Epidermal melanocyte (primary cell): Measurements from ENCODE around the gene ANGPTL1.

Experiments
- DNase-seq: peaks from one replicate; pipeline ENCODE4 v3.0.0; 2011; ENCODE audit warnings: low spot score; ENCODE audit not compliant: insufficient read length

ANGPTL1 gene, protein sequence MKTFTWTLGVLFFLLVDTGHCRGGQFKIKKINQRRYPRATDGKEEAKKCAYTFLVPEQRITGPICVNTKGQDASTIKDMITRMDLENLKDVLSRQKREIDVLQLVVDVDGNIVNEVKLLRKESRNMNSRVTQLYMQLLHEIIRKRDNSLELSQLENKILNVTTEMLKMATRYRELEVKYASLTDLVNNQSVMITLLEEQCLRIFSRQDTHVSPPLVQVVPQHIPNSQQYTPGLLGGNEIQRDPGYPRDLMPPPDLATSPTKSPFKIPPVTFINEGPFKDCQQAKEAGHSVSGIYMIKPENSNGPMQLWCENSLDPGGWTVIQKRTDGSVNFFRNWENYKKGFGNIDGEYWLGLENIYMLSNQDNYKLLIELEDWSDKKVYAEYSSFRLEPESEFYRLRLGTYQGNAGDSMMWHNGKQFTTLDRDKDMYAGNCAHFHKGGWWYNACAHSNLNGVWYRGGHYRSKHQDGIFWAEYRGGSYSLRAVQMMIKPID

GRCh38 chr1:178870944-178871343, at the start of gene ANGPTL1:
Gene ANGPTL1, minus strand, starts transcription at chr1:178871077. Its CDS starts 5,301 bp downstream, at chr1:178865776.
- no peak for DNase-seq

DNA sequence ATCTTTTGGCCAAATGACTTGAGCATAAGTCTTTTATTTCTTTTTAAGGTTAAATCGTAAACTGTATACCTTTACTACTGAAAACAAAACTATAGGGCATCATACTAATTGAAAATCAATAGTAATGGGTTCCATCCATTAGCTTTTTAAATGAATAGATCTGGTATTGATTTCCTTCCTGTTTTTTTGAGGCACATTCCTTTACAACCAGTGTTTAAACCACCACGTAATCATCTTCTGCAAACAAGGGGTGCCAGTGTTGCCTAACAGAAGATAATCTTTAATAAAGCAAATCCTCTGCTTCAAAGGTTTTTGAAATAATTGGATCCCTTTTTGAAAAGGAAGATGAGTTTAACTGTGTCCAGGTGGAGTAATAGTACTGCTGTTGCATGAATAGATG, 48.7 kb upstream of the ANGPTL1 start:
- no peak for DNase-seq

- DNase-seq: no peak
Observed at GRCh38 chr1:178918955-178919354, 48.1 kb upstream of the ANGPTL1 start.

GRCh38 chr1:178918308-178918707, 47.4 kb upstream of the ANGPTL1 start:
- no peak for DNase-seq

DNA sequence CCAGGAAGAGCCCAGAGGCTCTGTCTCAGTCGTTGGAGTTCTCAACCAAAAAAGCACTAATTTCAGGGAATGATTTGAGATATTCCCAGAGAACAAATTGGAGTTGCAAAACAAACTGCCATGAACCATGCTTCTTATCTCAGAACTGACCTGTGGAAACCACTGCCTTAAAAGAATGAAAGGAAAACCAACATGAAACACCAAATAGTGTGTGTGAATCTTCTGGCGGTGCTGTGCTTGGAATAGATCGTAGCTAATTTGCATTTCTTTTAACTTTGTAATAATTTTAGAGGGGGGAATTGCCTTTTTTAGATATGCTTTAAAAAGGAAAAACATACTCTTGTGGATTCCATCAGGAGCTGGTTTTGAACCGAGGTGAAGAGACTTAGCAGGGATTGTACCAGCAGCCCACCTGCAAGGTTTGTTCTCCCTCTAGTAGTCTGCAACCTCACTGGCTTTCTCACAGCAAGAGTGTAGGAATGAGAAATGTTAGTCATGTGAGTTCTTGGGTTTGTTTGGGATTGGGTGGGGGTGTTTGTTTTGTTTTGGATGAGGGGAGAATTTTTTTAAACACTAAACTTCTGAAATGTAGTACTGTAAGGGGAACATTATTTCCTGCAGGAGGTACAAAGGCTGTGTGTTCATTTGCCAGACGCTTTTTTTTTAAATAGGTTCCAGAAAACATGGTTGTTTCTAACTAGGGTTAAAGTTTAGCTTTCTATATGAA, 45.7 kb upstream of the ANGPTL1 start:
- DNase-seq: no peak

DNA sequence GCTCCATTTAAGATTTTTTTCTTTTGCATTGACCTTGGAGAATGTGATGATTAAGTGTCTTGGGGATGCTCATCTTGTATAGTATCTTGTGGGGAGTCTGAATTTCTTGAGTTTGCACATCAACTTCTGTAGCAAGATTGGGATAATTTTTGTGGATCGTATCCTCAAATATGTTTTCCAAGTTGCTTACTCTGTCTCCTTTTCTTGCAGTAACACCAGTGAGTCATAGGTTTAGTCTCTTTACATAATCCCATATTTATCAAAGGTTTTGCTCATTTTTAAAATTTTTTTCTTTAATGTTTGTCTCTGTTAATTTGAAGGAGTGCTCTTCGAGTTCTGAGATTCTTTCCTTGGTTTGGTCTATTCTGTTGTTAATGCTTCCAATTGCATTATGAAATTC, 41.7 kb upstream of the ANGPTL1 start:
- DNase-seq: no peak

- DNase-seq: no peak
Observed at GRCh38 chr1:178910023-178910422, 39.1 kb upstream of the ANGPTL1 start.

GRCh38 chr1:178908358-178908757, 37.5 kb upstream of the ANGPTL1 start:
- no peak for DNase-seq

DNA sequence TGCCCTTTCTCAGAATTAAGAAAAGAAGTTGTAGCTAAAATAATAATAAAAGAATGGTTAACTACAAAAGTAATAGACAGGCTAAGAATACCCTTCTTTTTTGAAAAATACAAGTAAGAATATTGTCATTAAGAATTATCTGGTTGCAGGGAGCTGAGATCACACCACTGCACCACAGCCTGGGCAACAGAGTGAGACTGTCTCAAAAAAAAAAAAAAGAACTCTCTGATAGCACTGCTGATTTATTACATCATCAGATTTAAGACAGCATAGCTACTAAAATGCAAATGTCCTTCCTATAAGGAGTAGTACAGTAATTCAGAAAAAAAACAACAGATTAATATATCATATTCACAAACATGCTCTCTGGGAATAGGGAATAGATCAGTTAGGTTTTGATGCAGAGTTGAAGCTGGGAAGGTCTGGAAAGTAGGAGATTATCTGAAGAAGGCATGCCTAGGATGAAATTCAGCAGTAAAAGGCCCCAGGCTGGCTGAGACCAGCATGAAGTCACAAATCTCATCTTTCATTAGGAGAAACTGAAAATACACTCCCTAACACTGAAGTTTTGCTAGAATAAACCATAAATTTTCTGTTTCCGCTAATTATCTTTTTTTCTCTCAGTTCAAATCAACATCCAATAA, 30.7 kb upstream of the ANGPTL1 start:
- no peak for DNase-seq

DNA sequence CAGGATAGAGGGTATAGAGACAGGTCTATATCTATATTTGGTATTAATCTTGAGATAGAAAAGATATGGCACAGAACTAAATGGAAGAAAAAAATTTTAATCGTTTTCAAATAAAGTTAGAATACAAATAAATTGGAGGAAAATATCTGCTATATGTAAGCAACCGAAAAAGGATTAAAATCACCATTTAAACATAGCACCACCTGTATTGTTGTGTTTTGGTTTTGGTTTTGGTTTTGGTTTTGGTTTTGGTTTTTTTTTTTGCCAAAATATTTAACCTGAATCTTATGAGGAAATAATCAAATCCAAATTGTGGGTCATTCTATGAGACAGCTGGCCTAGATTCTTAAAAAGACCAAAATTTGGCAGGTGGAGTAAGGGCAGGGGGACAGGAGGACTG, 28.5 kb upstream of the ANGPTL1 start:
- no peak for DNase-seq

- no peak for DNase-seq
Observed at GRCh38 chr1:178898401-178898800, 27.5 kb upstream of the ANGPTL1 start.

- DNase-seq: no peak
Observed at GRCh38 chr1:178895928-178896327, 25.1 kb upstream of the ANGPTL1 start.

- no peak for DNase-seq
Observed at GRCh38 chr1:178886551-178886950, 15.7 kb upstream of the ANGPTL1 start.

DNA sequence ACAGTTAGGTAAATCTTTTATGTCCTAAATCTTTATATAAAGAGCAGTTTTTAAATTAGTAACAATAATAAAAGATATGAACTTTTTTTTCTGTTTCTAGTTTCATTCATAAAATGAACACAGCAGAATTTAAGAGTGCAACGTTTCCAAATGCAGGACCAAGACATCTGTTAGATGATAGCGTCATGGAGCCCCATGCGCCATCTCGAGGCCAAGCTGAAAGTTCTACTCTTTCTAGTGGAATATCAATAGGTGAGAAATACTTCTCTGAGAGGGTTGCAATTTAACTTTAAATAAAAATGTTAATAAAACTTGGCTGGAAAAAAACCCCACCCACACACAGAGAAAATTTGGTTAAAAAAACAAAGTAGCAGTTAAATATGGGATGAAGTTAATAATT, 15.0 kb upstream of the ANGPTL1 start:
- DNase-seq: no peak

- no peak for DNase-seq
Observed at GRCh38 chr1:178881950-178882349, 11.1 kb upstream of the ANGPTL1 start.

GRCh38 chr1:178877896-178878295, 7.0 kb upstream of the ANGPTL1 start:
- DNase-seq: no peak

GRCh38 chr1:178875936-178876335, 5.1 kb upstream of the ANGPTL1 start:
- no peak for DNase-seq

DNA sequence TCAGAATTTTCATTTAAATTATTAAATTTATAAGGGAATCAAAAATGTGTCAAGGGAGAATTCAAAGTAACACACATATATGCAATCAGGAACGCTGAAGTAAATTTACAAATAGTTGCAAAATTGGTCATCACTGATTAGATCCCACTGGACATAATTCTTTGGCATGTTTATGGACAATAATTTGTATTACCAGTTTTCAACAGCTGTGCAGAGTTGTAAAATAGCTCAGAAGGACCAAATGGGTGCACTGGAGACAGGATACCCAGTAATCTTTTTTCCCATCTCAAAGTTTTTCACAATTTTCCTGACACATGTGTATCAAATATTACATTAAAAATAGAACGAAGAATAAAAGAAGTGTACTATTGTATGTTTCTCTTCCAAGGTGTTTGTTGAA, 4.1 kb upstream of the ANGPTL1 start:
- no peak for DNase-seq

- no peak for DNase-seq
Observed at GRCh38 chr1:178871551-178872320, 859 bp upstream of the ANGPTL1 start.

DNA sequence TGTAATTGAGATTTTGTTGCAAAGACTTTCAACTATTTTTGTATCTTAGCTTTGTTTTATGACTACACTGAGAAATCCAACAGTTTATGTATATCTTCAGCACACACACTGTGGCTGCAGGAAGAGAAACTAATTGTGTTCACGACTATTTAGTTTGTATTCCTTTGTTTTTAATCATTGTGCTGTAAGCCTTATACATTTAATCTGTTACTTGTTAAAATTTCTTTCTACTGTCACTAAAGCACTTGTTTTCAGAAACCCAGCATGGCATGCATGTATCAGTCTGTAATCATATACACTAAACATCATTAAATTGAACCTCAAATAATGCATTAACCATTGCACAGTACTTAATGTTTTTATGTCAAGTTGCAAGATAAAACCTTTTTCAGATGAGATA, 656 bp downstream of the ANGPTL1 start:
- DNase-seq: no peak

DNA sequence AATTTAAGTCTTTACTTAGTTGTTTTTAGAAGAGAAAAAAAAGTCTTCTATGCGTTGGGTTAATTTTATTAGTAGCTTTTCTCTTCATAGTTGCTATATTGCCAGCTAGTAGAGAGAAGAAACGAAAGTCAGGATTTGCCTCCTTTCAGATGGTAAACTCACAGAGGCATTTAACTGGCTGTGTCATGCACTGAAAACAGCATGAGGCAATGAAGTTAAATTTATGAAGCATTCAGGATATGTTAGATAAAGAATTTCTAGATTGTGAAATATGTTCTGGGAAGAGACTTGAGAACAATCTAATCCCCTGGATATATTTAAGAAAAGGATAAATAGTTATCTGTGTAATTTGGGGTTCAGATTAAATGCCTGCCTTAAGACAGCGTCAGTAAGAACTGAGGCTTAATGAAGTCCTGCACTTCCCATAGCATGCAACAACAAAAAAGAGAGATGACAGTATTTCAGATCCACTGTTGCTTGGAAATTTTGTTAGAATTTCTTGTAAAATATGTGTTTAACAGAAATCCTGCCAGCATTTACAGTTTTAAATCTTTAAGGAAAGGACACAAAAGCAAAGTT, 1.7 kb downstream of the ANGPTL1 start:
- no peak for DNase-seq
